BJ (cell line): ENCODE data around the gene MAGEA8. TPM values are rescaled to one million over a fixed set of nuclear protein-coding genes. Genes with fewer than 3 reads are reported as not detected.

ENCODE experiments used
- CTCF ChIA-PET: fragments of 350-600 bp; formaldehyde crosslinking; extraction: SDS; loops from one replicate; lab custom pipeline; 2021; ENCODE audit warnings: antibody characterized with exemption, inconsistent platforms; lab: Yijun Ruan, JAX
- POLR2A ChIA-PET: fragments of 300-600 bp; sonication (Branson Sonifier 250); formaldehyde crosslinking; extraction: SDS; loops from one replicate; lab custom pipeline; 2021; ENCODE audit warnings: antibody characterized with exemption; lab: Charles Lee
- DNase-seq: peaks from one replicate; pipeline ENCODE4 v3.0.0-alpha.2; 2011; ENCODE audit warnings: low read depth
- H3K27me3 ChIP-seq: 2 replicates; pipeline ENCODE4 v1.6.0; 2011; ENCODE audit warnings: low read length; ENCODE audit not compliant: control insufficient read depth, insufficient read depth
- H3K36me3 ChIP-seq: 2 replicates; pipeline ENCODE4 v1.5.1; 2011; ENCODE audit warnings: low read length; ENCODE audit not compliant: control insufficient read depth, insufficient read depth
- H3K4me3 ChIP-seq: 2 replicates; pipeline ENCODE4 v1.5.1; 2011; ENCODE audit warnings: low read depth, mild to moderate bottlenecking, control low read depth, low read length
- CTCF ChIP-seq: IDR thresholded peaks from 2 replicates; pipeline ENCODE4 v1.5.1; 2011; ENCODE audit warnings: low read depth, mild to moderate bottlenecking, control low read depth, inconsistent platforms, low read length, moderate library complexity; ENCODE audit not compliant: insufficient read depth
- polyA plus RNA-seq: library from polyadenylated mRNA; depleted of rRNA; stranded (reverse); fragments of >200 nt; gene quantifications from 2 replicates; pipeline ENCODE4 v1.2.3, GENCODE V29; 2011

The MAGEA8 gene
- polyA plus RNA-seq, 1 experiment, result not detected

- ChIA-PET POLR2A (no interaction called here), CTCF (no interaction called here)
- H3K36me3 ChIP-seq, result no peaks in the 10 kb centered on the region
- H3K27me3 ChIP-seq, result no peaks in the 10 kb centered on the region
- TF ChIP-seq CTCF, result no peak
- no peak overlapping the region for H3K4me3 ChIP-seq
- DNase-seq, result no peak
Observed at GRCh38 chrX:149851864-149852263, 29.1 kb upstream of the MAGEA8 start.

- Histone ChIP-seq H3K27me3 (no peaks in the 10 kb centered on the region), H3K4me3 (no peak overlapping the region), H3K36me3 (no peaks in the 10 kb centered on the region)
- ChIA-PET POLR2A (no interaction called here), CTCF (no interaction called here)
- no peak for DNase-seq
- no peak for TF ChIP-seq CTCF
Observed at GRCh38 chrX:149853925-149854324, 27.1 kb upstream of the MAGEA8 start.

- DNase-seq, result no peak
- ChIA-PET CTCF (no interaction called here), POLR2A (no interaction called here)
Observed at GRCh38 chrX:149858592-149858991, 22.4 kb upstream of the MAGEA8 start.

GRCh38 chrX:149860445-149860844, 20.5 kb upstream of the MAGEA8 start:
- TF ChIP-seq CTCF, result no peak
- ChIA-PET POLR2A (no interaction called here), CTCF (no interaction called here)
- H3K36me3 ChIP-seq, result no peaks in the 10 kb centered on the region
- no peak for DNase-seq
- H3K27me3 ChIP-seq, result no peaks in the 10 kb centered on the region
- H3K4me3 ChIP-seq, result no peak overlapping the region

More at GRCh38 chrX:149858592-149858991, 22.4 kb upstream of the MAGEA8 start:
- no peaks in the 10 kb centered on the region for H3K27me3 ChIP-seq
- TF ChIP-seq CTCF, result no peak
- H3K36me3 ChIP-seq, result no peaks in the 10 kb centered on the region
- H3K4me3 ChIP-seq, result no peak overlapping the region

GRCh38 chrX:149865390-149865789, 15.6 kb upstream of the MAGEA8 start:
- H3K36me3 ChIP-seq, result no peaks in the 10 kb centered on the region
- DNase-seq, result no peak
- CTCF ChIA-PET, result no interaction called here
- TF ChIP-seq CTCF, result no peak
- H3K4me3 ChIP-seq, result no peak overlapping the region
- H3K27me3 ChIP-seq, result no peaks in the 10 kb centered on the region
- POLR2A ChIA-PET, result no interaction called here
